Liver (tissue), 3 donors: Measurements from ENCODE around the gene PAX7.

Source experiments
- EGR1 ChIP-seq, 2 donors: IDR thresholded peaks; 2 replicates each; pipeline ENCODE4 v1.6.1; 2016 to 2018; ENCODE audit warnings: antibody characterized with exemption in 2 of 2, low read depth in 2 of 2
- FOXA1 ChIP-seq: IDR thresholded peaks from 2 replicates; pipeline ENCODE4 v1.6.1; 2016; ENCODE audit warnings: antibody characterized with exemption
- GABPA ChIP-seq, 2 donors: IDR thresholded peaks in 1 of 2; conservative IDR thresholded peaks in 1 of 2; 2 replicates each; pipeline ENCODE4 v1.6.1; 2016; ENCODE audit warnings: antibody characterized with exemption in 2 of 2, mild to moderate bottlenecking in 1 of 2, moderate library complexity in 1 of 2
- JUND ChIP-seq, 2 donors: IDR thresholded peaks; 2 replicates each; pipeline ENCODE4 v1.6.1; 2016; ENCODE audit warnings: antibody characterized with exemption in 2 of 2
- RAD21 ChIP-seq, 2 donors: IDR thresholded peaks; 2 replicates each; pipeline ENCODE4 v1.6.1; 2016; ENCODE audit warnings: antibody characterized with exemption in 2 of 2, mild to moderate bottlenecking in 2 of 2
- RXRA ChIP-seq, 2 donors: IDR thresholded peaks; 2 replicates each; pipeline ENCODE4 v1.6.1; 2017 to 2018; ENCODE audit warnings: antibody characterized with exemption in 2 of 2, mild to moderate bottlenecking in 1 of 2
- SP1 ChIP-seq: IDR thresholded peaks from 2 replicates; pipeline ENCODE4 v1.6.1; 2018; ENCODE audit warnings: antibody characterized with exemption, mild to moderate bottlenecking
- TAF1 ChIP-seq: conservative IDR thresholded peaks from 2 replicates; pipeline ENCODE4 v1.6.1; 2016; ENCODE audit warnings: antibody characterized with exemption, mild to moderate bottlenecking
- YY1 ChIP-seq: IDR thresholded peaks from 2 replicates; pipeline ENCODE4 v1.6.1; 2016; ENCODE audit warnings: antibody characterized with exemption, mild to moderate bottlenecking
- TF ChIP-seq, protein P1 (sequence below): IDR thresholded peaks from 2 replicates; pipeline ENCODE4 v1.6.1; 2016; ENCODE audit warnings: antibody characterized with exemption
- TF ChIP-seq, protein P2 (sequence below): fragments of 150-350 bp; IDR thresholded peaks from 2 replicates; pipeline ENCODE4 v1.5.1; 2017; ENCODE audit warnings: improper control_type of control experiment, low read depth, low read length; ENCODE audit not compliant: missing input control
- TF ChIP-seq, protein P3 (sequence below): IDR thresholded peaks from 2 replicates; pipeline ENCODE4 v1.6.1; 2016; ENCODE audit warnings: antibody characterized with exemption, mild to moderate bottlenecking
- TF ChIP-seq, protein P4 (sequence below): IDR thresholded peaks from 2 replicates; pipeline ENCODE4 v1.6.1; 2016; ENCODE audit warnings: antibody characterized with exemption
- TF ChIP-seq, protein P5 (sequence below): IDR thresholded peaks from 2 replicates; pipeline ENCODE4 v1.6.1; 2016; ENCODE audit warnings: antibody characterized with exemption
- donor health status: healthy.
- donor health status: healthy.

DNA sequence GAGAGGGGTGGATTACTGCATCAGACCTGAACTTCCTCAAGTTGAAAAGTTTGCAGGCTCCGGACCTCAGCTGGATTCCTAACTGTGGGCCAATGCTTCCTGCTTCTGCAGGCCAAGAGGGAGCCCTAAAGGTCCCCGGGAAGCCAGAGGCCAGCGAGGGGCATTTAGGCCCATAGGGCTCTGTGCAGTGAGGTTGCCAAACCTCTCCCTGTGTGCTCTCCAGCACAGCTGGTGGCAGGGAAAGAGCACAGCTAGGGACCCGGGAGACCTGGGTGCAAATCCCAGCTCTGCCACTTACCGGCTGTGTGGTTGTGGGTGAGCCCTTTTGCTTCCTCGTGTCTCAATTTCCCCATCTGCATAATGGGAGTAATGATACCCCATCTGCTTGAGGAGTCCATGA lies 100.5 kb downstream of the PAX7 start:
- TF ChIP-seq, protein P1, sequence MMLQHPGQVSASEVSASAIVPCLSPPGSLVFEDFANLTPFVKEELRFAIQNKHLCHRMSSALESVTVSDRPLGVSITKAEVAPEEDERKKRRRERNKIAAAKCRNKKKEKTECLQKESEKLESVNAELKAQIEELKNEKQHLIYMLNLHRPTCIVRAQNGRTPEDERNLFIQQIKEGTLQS: no peak
- TF ChIP-seq, protein P2, sequence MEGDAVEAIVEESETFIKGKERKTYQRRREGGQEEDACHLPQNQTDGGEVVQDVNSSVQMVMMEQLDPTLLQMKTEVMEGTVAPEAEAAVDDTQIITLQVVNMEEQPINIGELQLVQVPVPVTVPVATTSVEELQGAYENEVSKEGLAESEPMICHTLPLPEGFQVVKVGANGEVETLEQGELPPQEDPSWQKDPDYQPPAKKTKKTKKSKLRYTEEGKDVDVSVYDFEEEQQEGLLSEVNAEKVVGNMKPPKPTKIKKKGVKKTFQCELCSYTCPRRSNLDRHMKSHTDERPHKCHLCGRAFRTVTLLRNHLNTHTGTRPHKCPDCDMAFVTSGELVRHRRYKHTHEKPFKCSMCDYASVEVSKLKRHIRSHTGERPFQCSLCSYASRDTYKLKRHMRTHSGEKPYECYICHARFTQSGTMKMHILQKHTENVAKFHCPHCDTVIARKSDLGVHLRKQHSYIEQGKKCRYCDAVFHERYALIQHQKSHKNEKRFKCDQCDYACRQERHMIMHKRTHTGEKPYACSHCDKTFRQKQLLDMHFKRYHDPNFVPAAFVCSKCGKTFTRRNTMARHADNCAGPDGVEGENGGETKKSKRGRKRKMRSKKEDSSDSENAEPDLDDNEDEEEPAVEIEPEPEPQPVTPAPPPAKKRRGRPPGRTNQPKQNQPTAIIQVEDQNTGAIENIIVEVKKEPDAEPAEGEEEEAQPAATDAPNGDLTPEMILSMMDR: no peak
- TF ChIP-seq, protein P3, sequence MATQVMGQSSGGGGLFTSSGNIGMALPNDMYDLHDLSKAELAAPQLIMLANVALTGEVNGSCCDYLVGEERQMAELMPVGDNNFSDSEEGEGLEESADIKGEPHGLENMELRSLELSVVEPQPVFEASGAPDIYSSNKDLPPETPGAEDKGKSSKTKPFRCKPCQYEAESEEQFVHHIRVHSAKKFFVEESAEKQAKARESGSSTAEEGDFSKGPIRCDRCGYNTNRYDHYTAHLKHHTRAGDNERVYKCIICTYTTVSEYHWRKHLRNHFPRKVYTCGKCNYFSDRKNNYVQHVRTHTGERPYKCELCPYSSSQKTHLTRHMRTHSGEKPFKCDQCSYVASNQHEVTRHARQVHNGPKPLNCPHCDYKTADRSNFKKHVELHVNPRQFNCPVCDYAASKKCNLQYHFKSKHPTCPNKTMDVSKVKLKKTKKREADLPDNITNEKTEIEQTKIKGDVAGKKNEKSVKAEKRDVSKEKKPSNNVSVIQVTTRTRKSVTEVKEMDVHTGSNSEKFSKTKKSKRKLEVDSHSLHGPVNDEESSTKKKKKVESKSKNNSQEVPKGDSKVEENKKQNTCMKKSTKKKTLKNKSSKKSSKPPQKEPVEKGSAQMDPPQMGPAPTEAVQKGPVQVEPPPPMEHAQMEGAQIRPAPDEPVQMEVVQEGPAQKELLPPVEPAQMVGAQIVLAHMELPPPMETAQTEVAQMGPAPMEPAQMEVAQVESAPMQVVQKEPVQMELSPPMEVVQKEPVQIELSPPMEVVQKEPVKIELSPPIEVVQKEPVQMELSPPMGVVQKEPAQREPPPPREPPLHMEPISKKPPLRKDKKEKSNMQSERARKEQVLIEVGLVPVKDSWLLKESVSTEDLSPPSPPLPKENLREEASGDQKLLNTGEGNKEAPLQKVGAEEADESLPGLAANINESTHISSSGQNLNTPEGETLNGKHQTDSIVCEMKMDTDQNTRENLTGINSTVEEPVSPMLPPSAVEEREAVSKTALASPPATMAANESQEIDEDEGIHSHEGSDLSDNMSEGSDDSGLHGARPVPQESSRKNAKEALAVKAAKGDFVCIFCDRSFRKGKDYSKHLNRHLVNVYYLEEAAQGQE: no peak
- TF ChIP-seq RXRA (IDR thresholded peaks at IDR 0.05) (no peak), EGR1 (IDR thresholded peaks at IDR 0.05; ENCODE audit: low read depth in 2 of 2) (no peak), RAD21 (IDR thresholded peaks at IDR 0.05) (no peak), TAF1 (no peak), JUND (IDR thresholded peaks at IDR 0.05) (no peak), SP1 (no peak), YY1 (no peak), GABPA (IDR thresholded peaks at IDR 0.05 in 1 of 2, conservative IDR thresholded peaks at IDR 0.05 in 1 of 2) (no peak), FOXA1 (no peak)
- TF ChIP-seq, protein P4, sequence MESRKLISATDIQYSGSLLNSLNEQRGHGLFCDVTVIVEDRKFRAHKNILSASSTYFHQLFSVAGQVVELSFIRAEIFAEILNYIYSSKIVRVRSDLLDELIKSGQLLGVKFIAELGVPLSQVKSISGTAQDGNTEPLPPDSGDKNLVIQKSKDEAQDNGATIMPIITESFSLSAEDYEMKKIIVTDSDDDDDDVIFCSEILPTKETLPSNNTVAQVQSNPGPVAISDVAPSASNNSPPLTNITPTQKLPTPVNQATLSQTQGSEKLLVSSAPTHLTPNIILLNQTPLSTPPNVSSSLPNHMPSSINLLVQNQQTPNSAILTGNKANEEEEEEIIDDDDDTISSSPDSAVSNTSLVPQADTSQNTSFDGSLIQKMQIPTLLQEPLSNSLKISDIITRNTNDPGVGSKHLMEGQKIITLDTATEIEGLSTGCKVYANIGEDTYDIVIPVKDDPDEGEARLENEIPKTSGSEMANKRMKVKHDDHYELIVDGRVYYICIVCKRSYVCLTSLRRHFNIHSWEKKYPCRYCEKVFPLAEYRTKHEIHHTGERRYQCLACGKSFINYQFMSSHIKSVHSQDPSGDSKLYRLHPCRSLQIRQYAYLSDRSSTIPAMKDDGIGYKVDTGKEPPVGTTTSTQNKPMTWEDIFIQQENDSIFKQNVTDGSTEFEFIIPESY: no peak
- TF ChIP-seq, protein P5, sequence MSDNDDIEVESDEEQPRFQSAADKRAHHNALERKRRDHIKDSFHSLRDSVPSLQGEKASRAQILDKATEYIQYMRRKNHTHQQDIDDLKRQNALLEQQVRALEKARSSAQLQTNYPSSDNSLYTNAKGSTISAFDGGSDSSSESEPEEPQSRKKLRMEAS: no peak
